K562 (cell line): ENCODE results near the gene ZNF740. TPM values are rescaled to one million over a fixed set of nuclear protein-coding genes. Genes with fewer than 3 reads are reported as not detected.

Experiments
- BRCA1 ChIP-seq, 2 experiments: fragments of 450-650 bp in 1 of 2; sonication (generic) in 1 of 2; formaldehyde crosslinking in 1 of 2; IDR thresholded peaks; 2 replicates each; pipeline versions ENCODE4 v1.5.0 to v1.6.1; 2017 to 2020; ENCODE audit warnings: mild to moderate bottlenecking in 1 of 2, missing genetic modification reagents in 1 of 2
- GATAD2A ChIP-seq: fragments of 450-650 bp; IDR thresholded peaks from 2 replicates; pipeline ENCODE4 v1.6.1; 2017
- GMEB1 ChIP-seq: fragments of 250-450 bp; sonication (Bioruptor Pico); IDR thresholded peaks from 2 replicates; pipeline ENCODE4 v1.4.0; 2020; ENCODE audit warnings: mild to moderate bottlenecking
- MAFG ChIP-seq: fragments of 450-650 bp; conservative IDR thresholded peaks from 2 replicates; pipeline ENCODE4 v1.6.1; 2016; ENCODE audit warnings: missing genetic modification characterization, missing compliant biosample characterization
- MGA ChIP-seq: fragments of 450-650 bp; IDR thresholded peaks from 2 replicates; pipeline ENCODE4 v1.6.1; 2016; ENCODE audit warnings: mild to moderate bottlenecking, moderate library complexity
- NEUROD1 ChIP-seq: fragments of 150-350 bp; IDR thresholded peaks from 2 replicates; pipeline ENCODE4 v1.6.1; 2014; ENCODE audit warnings: borderline replicate concordance, low read length, low read depth; ENCODE audit not compliant: partially characterized antibody
- SMAD4 ChIP-seq: fragments of 250-450 bp; sonication (Bioruptor Pico); conservative IDR thresholded peaks from 2 replicates; pipeline ENCODE4 v1.8.0; 2021; ENCODE audit warnings: inconsistent platforms, mild to moderate bottlenecking, moderate library complexity
- ZNF77 ChIP-seq: fragments of 250-450 bp; sonication (Bioruptor Pico); IDR thresholded peaks from 2 replicates; pipeline ENCODE4 v1.5.0; 2020
- ZNF780A ChIP-seq: fragments of 250-450 bp; sonication (Bioruptor Pico); IDR thresholded peaks from 2 replicates; pipeline ENCODE4 v1.5.0; 2021; ENCODE audit warnings: mild to moderate bottlenecking
- polyA plus RNA-seq, 8 experiments: library from polyadenylated mRNA; depleted of rRNA in 4 of 8; stranded (reverse) in 5 of 8; unstranded in 3 of 8; fragments of >200 nt; fragmentation: Nextera tagmentation in 2 of 8; fragmentation: Illumina TruSeq in 1 of 8; extraction: Ambion mirVana in 2 of 8; extraction: Trizol in 1 of 8; gene quantifications; 2 replicates each; pipeline versions ENCODE4 v1.2.1 to v1.2.3, GENCODE V29; 2011 to 2014; ENCODE audit warnings: inconsistent platforms in 1 of 8, missing spikeins in 1 of 8
- total RNA-seq, 7 experiments: library from RNA; depleted of rRNA in 6 of 7; stranded (reverse); fragments of >200 nt in 6 of 7; fragmentation: Illumina TruSeq in 2 of 7; extraction: Trizol in 2 of 7; gene quantifications; 2 replicates each; pipeline versions ENCODE4 v1.2.1 to v1.2.3, GENCODE V29; 2011 to 2021; ENCODE audit warnings: low replicate concordance in 1 of 7
- TF ChIP-seq, protein P1 (sequence below): fragments of 250-450 bp; sonication (Bioruptor Pico); IDR thresholded peaks from 2 replicates; pipeline ENCODE4 v1.9.0; 2021; ENCODE audit warnings: mild to moderate bottlenecking, inconsistent platforms

Gene ZNF740
- total and polyA plus RNA-seq, 9 of the 15 experiments (the other 6 are each of a cell fraction or from before 2014, with no cell fraction given), result 0.57 to 46.4 (median 18.6) TPM

DNA sequence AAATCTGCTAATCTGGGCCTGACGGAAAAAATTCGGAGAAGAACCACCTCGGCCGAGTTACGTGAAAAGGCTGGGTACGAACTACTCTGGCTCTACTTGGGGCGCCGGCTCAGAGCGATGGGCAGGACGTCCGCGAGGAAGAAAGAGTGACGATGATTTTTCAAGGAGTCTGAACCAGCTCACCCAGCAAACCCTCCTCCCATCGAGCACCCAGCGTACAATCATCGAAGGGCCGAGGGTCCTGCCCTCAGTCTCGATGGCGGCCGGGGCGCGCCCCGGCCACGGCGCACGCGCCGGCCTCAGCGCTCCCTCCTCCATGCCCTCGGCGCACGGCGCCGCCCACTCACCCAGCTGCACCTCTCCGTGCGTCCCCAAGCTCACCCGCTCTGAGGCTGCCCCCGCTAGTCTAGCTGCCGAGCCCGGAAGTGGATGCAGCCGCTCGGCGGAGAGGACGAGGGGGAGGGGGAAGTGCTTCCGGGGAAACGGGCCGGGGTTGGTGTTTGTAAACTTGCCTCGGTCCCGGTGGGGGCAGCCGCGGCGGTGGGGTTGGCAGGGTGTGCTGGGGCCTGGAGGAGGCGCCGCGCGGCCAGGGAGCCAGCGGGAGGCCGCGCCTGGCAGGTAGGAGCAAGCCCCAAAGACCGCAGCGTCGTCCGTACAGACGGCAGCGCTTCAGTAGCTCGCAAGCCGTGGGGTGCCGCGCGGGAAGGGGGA lies at the start of gene ZNF740, which contains the start of gene CSAD (continued):
- peak; percentile 73; the same call in 1 of the 2 replicates for TF ChIP-seq MGA
- peak; percentile 72; the same call in 1 of the 2 replicates for TF ChIP-seq GMEB1 (CRISPR knock-in tag)
- TF ChIP-seq MAFG (tag), result no peak
- TF ChIP-seq SMAD4 (CRISPR knock-in tag), result peak; percentile 37
- TF ChIP-seq ZNF780A (CRISPR knock-in tag), result no peak
- peak; percentile 39; the same call in 1 of the 2 replicates for TF ChIP-seq GATAD2A
- peak; percentile 41 for TF ChIP-seq NEUROD1
- TF ChIP-seq, protein P1, sequence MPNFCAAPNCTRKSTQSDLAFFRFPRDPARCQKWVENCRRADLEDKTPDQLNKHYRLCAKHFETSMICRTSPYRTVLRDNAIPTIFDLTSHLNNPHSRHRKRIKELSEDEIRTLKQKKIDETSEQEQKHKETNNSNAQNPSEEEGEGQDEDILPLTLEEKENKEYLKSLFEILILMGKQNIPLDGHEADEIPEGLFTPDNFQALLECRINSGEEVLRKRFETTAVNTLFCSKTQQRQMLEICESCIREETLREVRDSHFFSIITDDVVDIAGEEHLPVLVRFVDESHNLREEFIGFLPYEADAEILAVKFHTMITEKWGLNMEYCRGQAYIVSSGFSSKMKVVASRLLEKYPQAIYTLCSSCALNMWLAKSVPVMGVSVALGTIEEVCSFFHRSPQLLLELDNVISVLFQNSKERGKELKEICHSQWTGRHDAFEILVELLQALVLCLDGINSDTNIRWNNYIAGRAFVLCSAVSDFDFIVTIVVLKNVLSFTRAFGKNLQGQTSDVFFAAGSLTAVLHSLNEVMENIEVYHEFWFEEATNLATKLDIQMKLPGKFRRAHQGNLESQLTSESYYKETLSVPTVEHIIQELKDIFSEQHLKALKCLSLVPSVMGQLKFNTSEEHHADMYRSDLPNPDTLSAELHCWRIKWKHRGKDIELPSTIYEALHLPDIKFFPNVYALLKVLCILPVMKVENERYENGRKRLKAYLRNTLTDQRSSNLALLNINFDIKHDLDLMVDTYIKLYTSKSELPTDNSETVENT (CRISPR knock-in tag), result peak; percentile 56; the same call in 1 of the 2 replicates
- no peak for TF ChIP-seq BRCA1 (IDR thresholded peaks at IDR 0.05)
- no peak for TF ChIP-seq BRCA1 (CRISPR knock-in tag; IDR thresholded peaks at IDR 0.05)
- no peak for TF ChIP-seq ZNF77 (CRISPR knock-in tag)
